HepG2 (cell line): ENCODE data around the gene MED25. TPM values are rescaled to one million over a fixed set of nuclear protein-coding genes. Genes with fewer than 3 reads are reported as not detected.

Source experiments
- KLF11 ChIP-seq: IDR thresholded peaks from 2 replicates; pipeline ENCODE4 v1.6.1; 2016; ENCODE audit warnings: missing compliant biosample characterization
- NBN ChIP-seq: fragments of 450-650 bp; conservative IDR thresholded peaks from 2 replicates; pipeline ENCODE4 v1.6.1; 2017
- PHF21A ChIP-seq: sonication (generic); formaldehyde crosslinking; IDR thresholded peaks from 2 replicates; pipeline ENCODE4 v1.5.0; 2020; ENCODE audit warnings: mild to moderate bottlenecking, missing genetic modification reagents
- RARG ChIP-seq: sonication (generic); formaldehyde crosslinking; IDR thresholded peaks from 2 replicates; pipeline ENCODE4 v1.4.0; 2020; ENCODE audit warnings: low read depth, mild to moderate bottlenecking, missing genetic modification reagents
- TBX2 ChIP-seq: sonication (generic); formaldehyde crosslinking; IDR thresholded peaks from 2 replicates; pipeline ENCODE4 v1.5.0; 2020; ENCODE audit warnings: missing genetic modification reagents, mild to moderate bottlenecking, borderline replicate concordance
- THAP11 ChIP-seq: IDR thresholded peaks from 2 replicates; pipeline ENCODE4 v1.6.1; 2016; ENCODE audit warnings: missing biosample characterization, missing genetic modification reagents
- ZBTB3 ChIP-seq: sonication (generic); formaldehyde crosslinking; IDR thresholded peaks from 2 replicates; pipeline ENCODE4 v1.4.0; 2020; ENCODE audit warnings: low read depth, mild to moderate bottlenecking, moderate library complexity, missing genetic modification reagents, borderline replicate concordance
- ZNF383 ChIP-seq: sonication (generic); formaldehyde crosslinking; IDR thresholded peaks from 2 replicates; pipeline ENCODE4 v1.4.0; 2020; ENCODE audit warnings: missing genetic modification reagents, mild to moderate bottlenecking, borderline replicate concordance
- ZNF550 ChIP-seq: sonication (generic); formaldehyde crosslinking; IDR thresholded peaks from 2 replicates; pipeline ENCODE4 v1.4.0; 2020; ENCODE audit warnings: mild to moderate bottlenecking, missing genetic modification reagents, borderline replicate concordance
- ZNF570 ChIP-seq: sonication (generic); formaldehyde crosslinking; IDR thresholded peaks from 2 replicates; pipeline ENCODE4 v1.4.0; 2020; ENCODE audit warnings: mild to moderate bottlenecking, missing genetic modification reagents, borderline replicate concordance
- ZNF589 ChIP-seq: sonication (generic); formaldehyde crosslinking; conservative IDR thresholded peaks from 2 replicates; pipeline ENCODE4 v1.8.0; 2022; ENCODE audit warnings: mild to moderate bottlenecking, moderate library complexity, missing genetic modification reagents
- ZNF605 ChIP-seq: sonication (generic); formaldehyde crosslinking; IDR thresholded peaks from 2 replicates; pipeline ENCODE4 v1.8.0; 2022; ENCODE audit warnings: mild to moderate bottlenecking, missing genetic modification reagents
- ZNF652 ChIP-seq: IDR thresholded peaks from 2 replicates; pipeline ENCODE4 v1.6.1; 2016; ENCODE audit warnings: low read depth, borderline replicate concordance
- polyA plus RNA-seq, 8 experiments: library from polyadenylated mRNA; depleted of rRNA in 3 of 8; stranded (reverse) in 7 of 8; unstranded in 1 of 8; fragments of >200 nt; fragmentation: Illumina TruSeq in 4 of 8; extraction: Trizol in 4 of 8; gene quantifications; 2 replicates each; pipeline versions ENCODE4 v1.2.1 to v1.2.3, GENCODE V29; 2011 to 2016; ENCODE audit warnings: low read depth in 4 of 8, missing spikeins in 1 of 8, mixed read lengths in 1 of 8; ENCODE audit not compliant: insufficient read depth in 1 of 8
- total RNA-seq, 5 experiments: library from RNA; depleted of rRNA; stranded (reverse); fragments of >200 nt; fragmentation: Illumina TruSeq; extraction: Trizol; gene quantifications; 2 replicates each; pipeline ENCODE4 v1.2.3, GENCODE V29; 2016; ENCODE audit warnings: low read depth in 1 of 5
- TF ChIP-seq, protein P1 (sequence below): sonication (generic); formaldehyde crosslinking; IDR thresholded peaks from 2 replicates; pipeline ENCODE4 v1.5.0; 2020; ENCODE audit warnings: mild to moderate bottlenecking, missing genetic modification reagents, borderline replicate concordance
- TF ChIP-seq, protein P2 (sequence below): sonication (generic); formaldehyde crosslinking; IDR thresholded peaks from 2 replicates; pipeline ENCODE4 v1.4.0; 2020; ENCODE audit warnings: missing genetic modification reagents
- TF ChIP-seq, protein P3 (sequence below): sonication (generic); formaldehyde crosslinking; IDR thresholded peaks from 2 replicates; pipeline ENCODE4 v1.4.0; 2020; ENCODE audit warnings: missing genetic modification reagents
- TF ChIP-seq, protein P4 (sequence below): IDR thresholded peaks from 2 replicates; pipeline ENCODE4 v1.6.1; 2016; ENCODE audit warnings: missing compliant biosample characterization, missing genetic modification reagents, borderline replicate concordance
- TF ChIP-seq, protein P5 (sequence below): sonication (generic); formaldehyde crosslinking; IDR thresholded peaks from 2 replicates; pipeline ENCODE4 v1.8.1; 2023; ENCODE audit warnings: mild to moderate bottlenecking, moderate library complexity, missing genetic modification reagents

The MED25 gene
- total and polyA plus RNA-seq, 2 of the 13 experiments (the other 11 are each of a cell fraction or from before 2014, with no cell fraction given), result 11.1 to 15.1 TPM

DNA sequence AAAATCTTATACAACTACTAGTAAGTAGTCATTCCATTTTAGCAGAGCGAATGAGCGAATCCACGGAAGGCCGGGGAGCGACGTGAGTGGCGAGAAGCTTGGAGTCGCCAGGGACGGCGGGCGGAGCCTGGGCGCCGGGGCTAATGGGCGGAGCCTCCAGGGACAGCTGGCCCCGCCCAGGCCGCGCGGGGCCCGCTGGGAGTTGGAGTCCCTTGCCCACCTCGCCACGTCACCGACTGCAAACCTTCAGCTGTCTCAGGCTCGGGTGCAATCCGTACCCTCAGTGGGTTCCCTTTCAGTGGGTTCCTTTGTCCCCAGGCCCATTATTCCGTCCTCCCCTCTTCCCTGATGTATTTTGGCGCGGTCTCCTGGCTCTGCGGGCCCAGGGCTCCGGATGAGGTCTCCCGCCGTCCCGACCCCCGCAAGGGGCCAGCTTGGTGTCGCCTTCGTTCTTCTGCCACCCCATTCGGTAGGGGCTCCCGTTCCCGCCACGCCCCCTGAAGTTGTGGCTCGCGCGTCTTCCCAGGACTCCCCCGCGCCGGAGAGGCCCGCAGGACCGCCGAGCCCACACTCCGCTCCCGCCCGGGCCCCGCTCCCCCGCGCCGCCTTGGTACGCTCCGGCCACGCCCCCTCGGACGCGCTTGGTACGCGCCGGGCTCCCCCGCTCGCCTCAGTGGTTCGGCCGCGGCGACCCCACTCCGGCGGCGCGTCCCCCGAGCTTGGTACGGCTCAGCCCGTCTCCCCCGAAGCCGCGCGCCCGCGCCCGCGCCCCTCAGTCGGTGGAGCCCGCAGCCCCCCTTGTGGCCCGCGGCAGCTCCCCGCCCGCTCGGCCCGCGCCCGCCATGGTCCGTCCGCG, 32.6 kb downstream of the MED25 start, which contains the start of gene PTOV1 (continued):
- TF ChIP-seq, protein P1, sequence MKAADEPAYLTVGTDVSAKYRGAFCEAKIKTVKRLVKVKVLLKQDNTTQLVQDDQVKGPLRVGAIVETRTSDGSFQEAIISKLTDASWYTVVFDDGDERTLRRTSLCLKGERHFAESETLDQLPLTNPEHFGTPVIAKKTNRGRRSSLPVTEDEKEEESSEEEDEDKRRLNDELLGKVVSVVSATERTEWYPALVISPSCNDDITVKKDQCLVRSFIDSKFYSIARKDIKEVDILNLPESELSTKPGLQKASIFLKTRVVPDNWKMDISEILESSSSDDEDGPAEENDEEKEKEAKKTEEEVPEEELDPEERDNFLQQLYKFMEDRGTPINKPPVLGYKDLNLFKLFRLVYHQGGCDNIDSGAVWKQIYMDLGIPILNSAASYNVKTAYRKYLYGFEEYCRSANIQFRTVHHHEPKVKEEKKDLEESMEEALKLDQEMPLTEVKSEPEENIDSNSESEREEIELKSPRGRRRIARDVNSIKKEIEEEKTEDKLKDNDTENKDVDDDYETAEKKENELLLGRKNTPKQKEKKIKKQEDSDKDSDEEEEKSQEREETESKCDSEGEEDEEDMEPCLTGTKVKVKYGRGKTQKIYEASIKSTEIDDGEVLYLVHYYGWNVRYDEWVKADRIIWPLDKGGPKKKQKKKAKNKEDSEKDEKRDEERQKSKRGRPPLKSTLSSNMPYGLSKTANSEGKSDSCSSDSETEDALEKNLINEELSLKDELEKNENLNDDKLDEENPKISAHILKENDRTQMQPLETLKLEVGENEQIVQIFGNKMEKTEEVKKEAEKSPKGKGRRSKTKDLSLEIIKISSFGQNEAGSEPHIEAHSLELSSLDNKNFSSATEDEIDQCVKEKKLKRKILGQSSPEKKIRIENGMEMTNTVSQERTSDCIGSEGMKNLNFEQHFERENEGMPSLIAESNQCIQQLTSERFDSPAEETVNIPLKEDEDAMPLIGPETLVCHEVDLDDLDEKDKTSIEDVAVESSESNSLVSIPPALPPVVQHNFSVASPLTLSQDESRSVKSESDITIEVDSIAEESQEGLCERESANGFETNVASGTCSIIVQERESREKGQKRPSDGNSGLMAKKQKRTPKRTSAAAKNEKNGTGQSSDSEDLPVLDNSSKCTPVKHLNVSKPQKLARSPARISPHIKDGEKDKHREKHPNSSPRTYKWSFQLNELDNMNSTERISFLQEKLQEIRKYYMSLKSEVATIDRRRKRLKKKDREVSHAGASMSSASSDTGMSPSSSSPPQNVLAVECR, result peak; percentile 81; the same call in 1 of the 2 replicates
- TF ChIP-seq ZBTB3 (no peak), TBX2 (CRISPR knock-in tag) (peak; percentile 76), ZNF605 (CRISPR knock-in tag) (no peak; the same call in 1 of the 2 replicates), THAP11 (CRISPR knock-in tag) (peak; percentile 97), RARG (CRISPR knock-in tag) (no peak), ZNF383 (CRISPR knock-in tag) (no peak), PHF21A (CRISPR knock-in tag) (no peak), ZNF550 (no peak), ZNF652 (no peak), NBN (no peak), ZNF589 (CRISPR knock-in tag) (0 out of 2 replicates have a peak, but pooled peaks have one; percentile 52), KLF11 (CRISPR knock-in tag) (no peak), ZNF570 (CRISPR knock-in tag) (no peak)
- TF ChIP-seq, protein P2, sequence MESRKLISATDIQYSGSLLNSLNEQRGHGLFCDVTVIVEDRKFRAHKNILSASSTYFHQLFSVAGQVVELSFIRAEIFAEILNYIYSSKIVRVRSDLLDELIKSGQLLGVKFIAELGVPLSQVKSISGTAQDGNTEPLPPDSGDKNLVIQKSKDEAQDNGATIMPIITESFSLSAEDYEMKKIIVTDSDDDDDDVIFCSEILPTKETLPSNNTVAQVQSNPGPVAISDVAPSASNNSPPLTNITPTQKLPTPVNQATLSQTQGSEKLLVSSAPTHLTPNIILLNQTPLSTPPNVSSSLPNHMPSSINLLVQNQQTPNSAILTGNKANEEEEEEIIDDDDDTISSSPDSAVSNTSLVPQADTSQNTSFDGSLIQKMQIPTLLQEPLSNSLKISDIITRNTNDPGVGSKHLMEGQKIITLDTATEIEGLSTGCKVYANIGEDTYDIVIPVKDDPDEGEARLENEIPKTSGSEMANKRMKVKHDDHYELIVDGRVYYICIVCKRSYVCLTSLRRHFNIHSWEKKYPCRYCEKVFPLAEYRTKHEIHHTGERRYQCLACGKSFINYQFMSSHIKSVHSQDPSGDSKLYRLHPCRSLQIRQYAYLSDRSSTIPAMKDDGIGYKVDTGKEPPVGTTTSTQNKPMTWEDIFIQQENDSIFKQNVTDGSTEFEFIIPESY (CRISPR knock-in tag), result no peak
- TF ChIP-seq, protein P3, sequence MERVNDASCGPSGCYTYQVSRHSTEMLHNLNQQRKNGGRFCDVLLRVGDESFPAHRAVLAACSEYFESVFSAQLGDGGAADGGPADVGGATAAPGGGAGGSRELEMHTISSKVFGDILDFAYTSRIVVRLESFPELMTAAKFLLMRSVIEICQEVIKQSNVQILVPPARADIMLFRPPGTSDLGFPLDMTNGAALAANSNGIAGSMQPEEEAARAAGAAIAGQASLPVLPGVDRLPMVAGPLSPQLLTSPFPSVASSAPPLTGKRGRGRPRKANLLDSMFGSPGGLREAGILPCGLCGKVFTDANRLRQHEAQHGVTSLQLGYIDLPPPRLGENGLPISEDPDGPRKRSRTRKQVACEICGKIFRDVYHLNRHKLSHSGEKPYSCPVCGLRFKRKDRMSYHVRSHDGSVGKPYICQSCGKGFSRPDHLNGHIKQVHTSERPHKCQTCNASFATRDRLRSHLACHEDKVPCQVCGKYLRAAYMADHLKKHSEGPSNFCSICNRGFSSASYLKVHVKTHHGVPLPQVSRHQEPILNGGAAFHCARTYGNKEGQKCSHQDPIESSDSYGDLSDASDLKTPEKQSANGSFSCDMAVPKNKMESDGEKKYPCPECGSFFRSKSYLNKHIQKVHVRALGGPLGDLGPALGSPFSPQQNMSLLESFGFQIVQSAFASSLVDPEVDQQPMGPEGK (CRISPR knock-in tag), result peak; percentile 71
- TF ChIP-seq, protein P4, sequence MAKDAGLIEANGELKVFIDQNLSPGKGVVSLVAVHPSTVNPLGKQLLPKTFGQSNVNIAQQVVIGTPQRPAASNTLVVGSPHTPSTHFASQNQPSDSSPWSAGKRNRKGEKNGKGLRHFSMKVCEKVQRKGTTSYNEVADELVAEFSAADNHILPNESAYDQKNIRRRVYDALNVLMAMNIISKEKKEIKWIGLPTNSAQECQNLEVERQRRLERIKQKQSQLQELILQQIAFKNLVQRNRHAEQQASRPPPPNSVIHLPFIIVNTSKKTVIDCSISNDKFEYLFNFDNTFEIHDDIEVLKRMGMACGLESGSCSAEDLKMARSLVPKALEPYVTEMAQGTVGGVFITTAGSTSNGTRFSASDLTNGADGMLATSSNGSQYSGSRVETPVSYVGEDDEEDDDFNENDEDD (CRISPR knock-in tag), result peak; percentile 59; the same call in 1 of the 2 replicates
- TF ChIP-seq, protein P5, sequence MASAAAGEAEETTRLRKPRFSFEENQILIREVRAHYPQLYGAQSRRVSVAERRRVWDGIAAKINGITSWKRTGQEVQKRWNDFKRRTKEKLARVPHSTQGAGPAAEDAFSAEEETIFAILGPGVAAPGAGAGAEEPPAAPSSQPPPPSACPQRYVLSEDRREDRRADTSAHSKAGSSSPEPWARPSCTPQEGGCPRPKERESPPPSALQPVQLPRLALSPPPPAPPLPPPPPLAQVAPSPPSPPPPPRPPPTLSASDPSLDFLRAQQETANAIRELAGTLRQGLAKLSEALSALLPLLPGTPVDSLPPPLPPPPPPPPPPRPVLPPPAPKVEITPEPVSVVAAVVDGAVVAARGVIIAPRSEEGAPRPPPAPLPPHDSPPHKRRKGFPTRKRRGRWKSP, result 0 out of 2 replicates have a peak, but pooled peaks have one; percentile 19
